Stomach (tissue), 4 donors: ENCODE measurements around the gene MRAS.

Experiments used
- CTCF ChIP-seq, 7 experiments: fragments of 450-650 bp in 4 of 7; fragments of 200-600 bp in 3 of 7; sonication (generic) in 3 of 7; IDR thresholded peaks; one replicate each; pipeline ENCODE4 v1.5.1; 2016 to 2019; ENCODE audit warnings: antibody characterized with exemption in 7 of 7, control low read depth in 2 of 7, mild to moderate bottlenecking in 1 of 7
- POLR2A ChIP-seq, 4 donors: fragments of 450-650 bp; IDR thresholded peaks; one replicate each; pipeline ENCODE4 v1.6.1; 2016; ENCODE audit warnings: antibody characterized with exemption in 4 of 4, control low read depth in 2 of 4, mild to moderate bottlenecking in 1 of 4, moderate library complexity in 1 of 4

DNA sequence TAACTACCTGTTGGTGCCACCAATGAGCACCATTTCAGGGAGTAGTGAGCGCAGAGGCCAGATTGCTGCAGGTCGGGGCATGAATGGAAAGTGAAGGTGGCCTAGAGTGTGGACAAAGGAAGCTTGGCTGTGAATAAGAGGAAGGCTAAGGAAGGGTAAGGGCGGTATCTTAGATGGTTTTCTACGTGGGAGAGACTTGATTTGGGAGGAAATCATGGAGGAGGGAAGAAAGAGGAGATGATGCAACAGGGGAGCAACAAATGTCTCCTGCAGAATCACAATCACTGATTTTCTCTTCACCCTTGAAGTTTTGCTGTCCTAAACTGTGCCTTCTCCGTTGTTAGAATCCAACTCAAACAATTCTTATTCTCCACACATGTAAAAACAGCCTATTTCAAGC lies 40.5 kb upstream of the MRAS start:
- TF ChIP-seq POLR2A (IDR thresholded peaks at IDR 0.05): no peak
- no peak for TF ChIP-seq CTCF (IDR thresholded peaks at IDR 0.05)
